ENCODE data around the gene RAD21L1.

GRCh38 chr20:1291191-1291741 is 65.4 kb downstream of the RAD21L1 start:
- TF ChIP-seq ZNF274 (IDR thresholded peaks at IDR 0.05; ENCODE audit: low read depth, low read length) (no peak), YY1 (IDR thresholded peaks at IDR 0.05; ENCODE audit: insufficient read depth, insufficient read length) (no peak), SUZ12 (IDR thresholded peaks at IDR 0.05; ENCODE audit: extremely low read depth, insufficient read depth, insufficient read length) (no peak)

Data from NT2/D1 (cell line).